SK-N-SH (cell line): Measurements from ENCODE around the gene EIF1AY. TPM values are rescaled to one million over a fixed set of nuclear protein-coding genes. Genes with fewer than 3 reads are reported as not detected.

Experiments used
- CTCF ChIA-PET: fragments of 300-600, 350-600 bp; formaldehyde crosslinking; extraction: SDS; loops from one replicate; lab custom pipeline; 2021; lab: Yijun Ruan, JAX
- POLR2A ChIA-PET: fragments of 350-600 bp; sonication (Branson Sonifier 250); formaldehyde crosslinking; extraction: SDS; loops from one replicate; lab custom pipeline; 2020; ENCODE audit warnings: antibody characterized with exemption, inconsistent platforms; lab: Yijun Ruan, JAX
- DNase-seq: peaks from one replicate; pipeline ENCODE4 v3.0.0; 2012
- H2AFZ ChIP-seq: fragments of 200-600 bp; sonication (generic); 2 replicates; pipeline ENCODE4 v1.8.1; 2016; ENCODE audit warnings: antibody characterized with exemption, mild to moderate bottlenecking, low read depth
- H3F3A ChIP-seq: fragments of 200-600 bp; sonication (generic); replicated peaks from 2 replicates; pipeline ENCODE3; 2016; ENCODE audit warnings: antibody characterized with exemption, mild to moderate bottlenecking; ENCODE audit not compliant: insufficient read depth
- H3K27ac ChIP-seq, 2 experiments: fragments of 200-500 bp in 1 of 2; fragments of 200-600 bp in 1 of 2; sonication (Bioruptor generic) in 1 of 2; sonication (generic), shearing (Covaris generic) in 1 of 2; 2 replicates each; pipeline versions ENCODE4 v1.5.1 to v1.6.1; 2014 to 2016; ENCODE audit warnings: low read depth in 2 of 2, inconsistent platforms in 1 of 2, low read length in 1 of 2, mild to moderate bottlenecking in 1 of 2, mixed read lengths in 1 of 2
- H3K27me3 ChIP-seq: fragments of 200-600 bp; sonication (generic), shearing (Covaris generic); 2 replicates; pipeline ENCODE4 v1.6.1; 2016; ENCODE audit warnings: mixed run types; ENCODE audit not compliant: insufficient read depth
- H3K36me3 ChIP-seq, 2 experiments: fragments of 200-500 bp in 1 of 2; fragments of 200-600 bp in 1 of 2; sonication (Bioruptor generic) in 1 of 2; sonication (generic) in 1 of 2; replicated peaks in 1 of 2; 2 replicates each; pipeline versions ENCODE3 to v1.5.1; 2014 to 2016; ENCODE audit warnings: low read length in 1 of 2, mild to moderate bottlenecking in 1 of 2; ENCODE audit not compliant: insufficient read depth in 2 of 2, control insufficient read depth in 1 of 2
- H3K4me1 ChIP-seq, 2 experiments: fragments of 200-500 bp in 1 of 2; fragments of 200-600 bp in 1 of 2; sonication (Bioruptor generic) in 1 of 2; sonication (generic), shearing (Covaris generic) in 1 of 2; 2 replicates each; pipeline versions ENCODE4 v1.5.1 to v1.6.1; 2014 to 2016; ENCODE audit warnings: low read depth in 1 of 2, low read length in 1 of 2, mixed run types in 1 of 2; ENCODE audit not compliant: insufficient read depth in 2 of 2, control insufficient read depth in 1 of 2
- H3K4me2 ChIP-seq: fragments of 200-600 bp; sonication (generic), shearing (Covaris generic); 2 replicates; pipeline ENCODE4 v1.6.1; 2017; ENCODE audit warnings: mixed run types
- H3K4me3 ChIP-seq, 2 experiments: fragments of 200-500 bp in 1 of 2; fragments of 200-600 bp in 1 of 2; sonication (Bioruptor generic) in 1 of 2; sonication (generic), shearing (Covaris generic) in 1 of 2; 2 replicates each; pipeline versions ENCODE4 v1.5.1 to v1.8.1; 2014 to 2016; ENCODE audit warnings: low read depth in 2 of 2, inconsistent platforms in 1 of 2, low read length in 1 of 2, mild to moderate bottlenecking in 1 of 2, mixed read lengths in 1 of 2, moderate library complexity in 1 of 2
- H3K79me2 ChIP-seq: fragments of 200-600 bp; sonication (generic); 2 replicates; pipeline ENCODE4 v1.8.1; 2017; ENCODE audit warnings: mild to moderate bottlenecking; ENCODE audit not compliant: insufficient read depth
- H3K9ac ChIP-seq: fragments of 200-600 bp; sonication (generic); 2 replicates; pipeline ENCODE4 v1.6.1; 2017; ENCODE audit warnings: mixed run types
- H3K9me2 ChIP-seq: fragments of 200-600 bp; sonication (generic); 2 replicates; pipeline ENCODE4 v1.6.1; 2017; ENCODE audit warnings: mixed run types
- H3K9me3 ChIP-seq: fragments of 200-600 bp; sonication (generic); 2 replicates; pipeline ENCODE4 v1.6.1; 2017; ENCODE audit warnings: mixed run types, mild to moderate bottlenecking, moderate library complexity
- H4K20me1 ChIP-seq: fragments of 200-600 bp; sonication (generic); 2 replicates; pipeline ENCODE4 v1.6.1; 2017; ENCODE audit warnings: mild to moderate bottlenecking, mixed run types; ENCODE audit not compliant: insufficient read depth
- CTCF ChIP-seq: fragments of 200-600 bp; sonication (generic); IDR thresholded peaks from 2 replicates; pipeline ENCODE4 v1.6.1; 2017; ENCODE audit warnings: antibody characterized with exemption, mild to moderate bottlenecking, moderate library complexity
- ELF1 ChIP-seq: IDR thresholded peaks from 2 replicates; pipeline ENCODE4 v1.4.0; 2012
- FOXJ3 ChIP-seq: sonication (generic); formaldehyde crosslinking; IDR thresholded peaks from 2 replicates; pipeline ENCODE4 v1.5.1; 2020; ENCODE audit warnings: mild to moderate bottlenecking, missing genetic modification reagents
- FOXM1 ChIP-seq: IDR thresholded peaks from 2 replicates; pipeline ENCODE4 v1.4.0; 2012; ENCODE audit warnings: low read depth, mild to moderate bottlenecking
- GABPA ChIP-seq: IDR thresholded peaks from 2 replicates; pipeline ENCODE4 v1.4.0; 2012; ENCODE audit warnings: low read depth, mild to moderate bottlenecking
- GATA2 ChIP-seq: sonication (generic); formaldehyde crosslinking; IDR thresholded peaks from 2 replicates; pipeline ENCODE4 v1.5.0; 2020; ENCODE audit warnings: mild to moderate bottlenecking, missing genetic modification reagents
- IRF3 ChIP-seq: fragments of 150-350 bp; IDR thresholded peaks from 2 replicates; pipeline ENCODE4 v1.6.1; 2016; ENCODE audit warnings: mild to moderate bottlenecking, low read depth, low read length
- JUND ChIP-seq: IDR thresholded peaks from 2 replicates; pipeline ENCODE4 v1.4.0; 2012
- MEF2A ChIP-seq: IDR thresholded peaks from 2 replicates; pipeline ENCODE4 v1.4.0; 2012; ENCODE audit warnings: low read depth, borderline replicate concordance
- MXI1 ChIP-seq: IDR thresholded peaks from 2 replicates; pipeline ENCODE4 v1.6.1; 2012; ENCODE audit warnings: mild to moderate bottlenecking, low read depth, low read length, improper control_type of control experiment
- POLR2AphosphoS5 ChIP-seq: IDR thresholded peaks from 2 replicates; pipeline ENCODE4 v1.6.1; 2012; ENCODE audit warnings: low read depth, low read length
- RAD21 ChIP-seq: IDR thresholded peaks from 2 replicates; pipeline ENCODE4 v1.6.1; 2012; ENCODE audit warnings: mild to moderate bottlenecking, low read length
- RCOR1 ChIP-seq: fragments of 150-350 bp; IDR thresholded peaks from 2 replicates; pipeline ENCODE4 v1.6.1; 2017; ENCODE audit warnings: antibody characterized with exemption, low read length
- RFX5 ChIP-seq: IDR thresholded peaks from 2 replicates; pipeline ENCODE4 v1.6.1; 2012; ENCODE audit warnings: mild to moderate bottlenecking, improper control_type of control experiment, low read length
- RXRA ChIP-seq: IDR thresholded peaks from 2 replicates; pipeline ENCODE4 v1.4.0; 2012; ENCODE audit warnings: low read depth, mild to moderate bottlenecking, borderline replicate concordance
- TCF12 ChIP-seq: IDR thresholded peaks from 2 replicates; pipeline ENCODE4 v1.4.0; 2012
- TEAD4 ChIP-seq: IDR thresholded peaks from 2 replicates; pipeline ENCODE4 v1.4.0; 2012; ENCODE audit warnings: mild to moderate bottlenecking, borderline replicate concordance; ENCODE audit not compliant: insufficient read depth
- YY1 ChIP-seq: IDR thresholded peaks from 2 replicates; pipeline ENCODE4 v1.4.0; 2012; ENCODE audit warnings: low read depth, mild to moderate bottlenecking
- ZBTB33 ChIP-seq: IDR thresholded peaks from 2 replicates; pipeline ENCODE4 v1.4.0; 2012; ENCODE audit warnings: low read depth, borderline replicate concordance
- WGBS: methylation state at CpG from one replicate; pipeline ENCODE4 v1.1.6; 2017; ENCODE audit warnings: low lambda C conversion rate; 5-methylcytosine and 5-hydroxymethylcytosine counted together
- polyA plus RNA-seq, 3 experiments: library from polyadenylated mRNA; depleted of rRNA; stranded (reverse); fragments of >200 nt; gene quantifications; 2 replicates each; pipeline ENCODE4 v1.2.3, GENCODE V29; 2012
- TF ChIP-seq, protein P1 (sequence below): IDR thresholded peaks from 2 replicates; pipeline ENCODE4 v1.4.0; 2012; ENCODE audit warnings: low read depth
- TF ChIP-seq, protein P2 (sequence below): IDR thresholded peaks from 2 replicates; pipeline ENCODE4 v1.4.0; 2012; ENCODE audit warnings: low read depth, borderline replicate concordance

The EIF1AY gene
- polyA plus RNA-seq, 1 of the 3 experiments (the other 2 are of a cell fraction), result not detected

- Histone ChIP-seq H3K9ac (no peak overlapping the region), H3K27me3 (no peaks in the 10 kb centered on the region)
- TF ChIP-seq CTCF (no peak), IRF3 (no peak), FOXJ3 (CRISPR knock-in tag) (no peak), TEAD4 (no peak), GATA2 (no peak), JUND (no peak)
- TF ChIP-seq, protein P1, sequence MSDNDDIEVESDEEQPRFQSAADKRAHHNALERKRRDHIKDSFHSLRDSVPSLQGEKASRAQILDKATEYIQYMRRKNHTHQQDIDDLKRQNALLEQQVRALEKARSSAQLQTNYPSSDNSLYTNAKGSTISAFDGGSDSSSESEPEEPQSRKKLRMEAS, result no peak
Observed at GRCh38 chrY:20538186-20538585, 37.4 kb upstream of the EIF1AY start.

GRCh38 chrY:20538933-20539332 is 36.6 kb upstream of the EIF1AY start:
- Histone ChIP-seq H3K9ac (no peak overlapping the region), H3K79me2 (no peaks in the 10 kb centered on the region), H3K4me3 (no peak overlapping the region), H3K4me2 (no peak overlapping the region), H3F3A (no peaks in the 10 kb centered on the region), H2AFZ (no peak overlapping the region), H3K27ac (no peak overlapping the region), H4K20me1 (no peaks in the 10 kb centered on the region), H3K36me3 (no peaks in the 10 kb centered on the region), H3K27me3 (no peaks in the 10 kb centered on the region), H3K9me2 (no peaks in the 10 kb centered on the region), H3K9me3 (no peaks in the 10 kb centered on the region), H3K4me1 (no peaks in the 10 kb centered on the region)
- TF ChIP-seq MXI1, result no peak
- no peak for TF ChIP-seq TEAD4
- no peak for TF ChIP-seq RXRA
- no peak for TF ChIP-seq ZBTB33
- no peak for TF ChIP-seq MEF2A
- TF ChIP-seq YY1, result no peak
- TF ChIP-seq FOXJ3 (CRISPR knock-in tag), result no peak
- no peak for TF ChIP-seq GABPA
- TF ChIP-seq, protein P2, sequence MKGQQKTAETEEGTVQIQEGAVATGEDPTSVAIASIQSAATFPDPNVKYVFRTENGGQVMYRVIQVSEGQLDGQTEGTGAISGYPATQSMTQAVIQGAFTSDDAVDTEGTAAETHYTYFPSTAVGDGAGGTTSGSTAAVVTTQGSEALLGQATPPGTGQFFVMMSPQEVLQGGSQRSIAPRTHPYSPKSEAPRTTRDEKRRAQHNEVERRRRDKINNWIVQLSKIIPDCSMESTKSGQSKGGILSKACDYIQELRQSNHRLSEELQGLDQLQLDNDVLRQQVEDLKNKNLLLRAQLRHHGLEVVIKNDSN, result no peak
- TF ChIP-seq RCOR1, result no peak
- TF ChIP-seq FOXM1, result no peak
- TF ChIP-seq TCF12, result no peak
- TF ChIP-seq GATA2, result no peak
- TF ChIP-seq RAD21, result no peak
- TF ChIP-seq RFX5, result no peak
- TF ChIP-seq CTCF, result no peak
- TF ChIP-seq POLR2AphosphoS5, result no peak
- TF ChIP-seq ELF1, result no peak
- TF ChIP-seq, protein P1, result no peak
- CTCF ChIA-PET, result no interaction called here
- DNase-seq, result no peak
- POLR2A ChIA-PET, result no interaction called here

More at GRCh38 chrY:20538186-20538585, 37.4 kb upstream of the EIF1AY start:
- DNase-seq, result no peak
- H3K4me3 ChIP-seq, result no peak overlapping the region
- no peak overlapping the region for H2AFZ ChIP-seq
- H3K4me2 ChIP-seq, result no peak overlapping the region
- H3K27ac ChIP-seq, result no peak overlapping the region
- H3F3A ChIP-seq, result no peaks in the 10 kb centered on the region
- no peaks in the 10 kb centered on the region for H3K9me2 ChIP-seq
- H4K20me1 ChIP-seq, result no peaks in the 10 kb centered on the region
- ChIA-PET POLR2A (no interaction called here), CTCF (no interaction called here)
- H3K79me2 ChIP-seq, result no peaks in the 10 kb centered on the region
- no peaks in the 10 kb centered on the region for H3K4me1 ChIP-seq
- WGBS, result no CpG with 5 or more reads among the region's 1 CpG
- no peaks in the 10 kb centered on the region for H3K9me3 ChIP-seq
- H3K36me3 ChIP-seq, result no peaks in the 10 kb centered on the region
